Tibial nerve (tissue), 4 donors: ENCODE results near the gene AADACL4. TPM values are rescaled to one million over a fixed set of nuclear protein-coding genes. Genes with fewer than 3 reads are reported as not detected.

Source experiments
- DNase-seq, 2 donors: peaks; one replicate each; pipeline ENCODE4 v3.0.0-alpha.2; 2019; ENCODE audit warnings: low spot score in 2 of 2
- H3K27ac ChIP-seq, 4 donors: fragments of 200-600 bp; sonication (generic) in 3 of 4; one replicate each; pipeline ENCODE4 v1.5.1; 2017 to 2019; ENCODE audit warnings: mild to moderate bottlenecking in 1 of 4
- H3K27me3 ChIP-seq, 2 donors: fragments of 200-600 bp; sonication (generic) in 1 of 2; one replicate each; pipeline versions ENCODE4 v1.5.1 to v1.6.0; 2017 to 2019
- H3K36me3 ChIP-seq, 3 donors: fragments of 200-600 bp; sonication (generic); one replicate each; pipeline ENCODE4 v1.5.1; 2018 to 2019
- H3K4me1 ChIP-seq, 4 donors: fragments of 200-600 bp; sonication (generic) in 3 of 4; one replicate each; pipeline ENCODE4 v1.5.1; 2017 to 2019
- H3K4me3 ChIP-seq, 4 donors: fragments of 200-600 bp; sonication (generic) in 3 of 4; one replicate each; pipeline ENCODE4 v1.5.1; 2017 to 2019; ENCODE audit warnings: mild to moderate bottlenecking in 1 of 4, moderate library complexity in 1 of 4
- H3K9me3 ChIP-seq, 4 donors: fragments of 200-600 bp; sonication (generic) in 3 of 4; one replicate each; pipeline ENCODE4 v1.5.1; 2017 to 2019
- CTCF ChIP-seq, 5 experiments: fragments of 200-600 bp in 3 of 5; fragments of 450-650 bp in 2 of 5; sonication (generic) in 3 of 5; IDR thresholded peaks; one replicate each; pipeline ENCODE4 v1.5.1; 2016 to 2019; ENCODE audit warnings: antibody characterized with exemption in 5 of 5, mild to moderate bottlenecking in 3 of 5, moderate library complexity in 2 of 5
- EP300 ChIP-seq, 2 donors: sonication (generic); formaldehyde crosslinking; IDR thresholded peaks; one replicate each; pipeline ENCODE4 v1.6.1; 2017; ENCODE audit warnings: antibody characterized with exemption in 2 of 2, mild to moderate bottlenecking in 1 of 2
- POLR2A ChIP-seq, 2 donors: fragments of 450-650 bp; IDR thresholded peaks; one replicate each; pipeline ENCODE4 v1.6.1; 2017; ENCODE audit warnings: antibody characterized with exemption in 2 of 2, mild to moderate bottlenecking in 2 of 2, moderate library complexity in 2 of 2
- WGBS, 2 donors: methylation state at CpG; one replicate each; pipeline ENCODE4 v1.1.5; 2018; 5-methylcytosine and 5-hydroxymethylcytosine counted together
- small RNA-seq: library from RNA; depleted of rRNA; stranded (forward); fragments of <200 nt; gene quantifications from one replicate; pipeline ENCODE3, GENCODE V24; 2016
- total RNA-seq, 4 donors: library from RNA; depleted of rRNA; stranded (reverse); fragments of >200 nt; gene quantifications; one replicate each; pipeline ENCODE4 v1.1.0, GENCODE V29; 2016

The AADACL4 gene
- total RNA-seq, 4 donors from 2014 or later: not detected

GRCh38 chr1:12714710-12715475 is 71.0 kb downstream of the AADACL4 start:
- DNase-seq: no peak
- TF ChIP-seq POLR2A (IDR thresholded peaks at IDR 0.05): no peak
- TF ChIP-seq EP300 (IDR thresholded peaks at IDR 0.05): peak in 1 of 2 donors; percentile 10
- TF ChIP-seq CTCF (IDR thresholded peaks at IDR 0.05): no peak
- peaks cover 0 to 4% of the 10 kb centered on the region in 2 donors for H3K27me3 ChIP-seq
- H3K4me1 ChIP-seq: no peaks in the 10 kb centered on the region
- no peak overlapping the region for H3K4me3 ChIP-seq
- H3K9me3 ChIP-seq: no peaks in the 10 kb centered on the region
- WGBS, 2 donors: 74 to 75% methylated on average over 3 of the region's 3 CpGs
- H3K27ac ChIP-seq: no peak overlapping the region
- no peaks in the 10 kb centered on the region for H3K36me3 ChIP-seq

- no peak for TF ChIP-seq EP300 (IDR thresholded peaks at IDR 0.05)
- no peak for TF ChIP-seq CTCF (IDR thresholded peaks at IDR 0.05)
- no peak for TF ChIP-seq POLR2A (IDR thresholded peaks at IDR 0.05)
- 90 to 91% methylated on average over 8 of the region's 8 CpGs for WGBS, 2 donors
- no peak within 1 kb of the TSS for H3K27ac ChIP-seq
- no peak for DNase-seq
- no peaks in the 10 kb centered on the region for H3K4me1 ChIP-seq
- H3K4me3 ChIP-seq: no peak within 1 kb of the TSS
- no peaks in the 10 kb centered on the region for H3K9me3 ChIP-seq
- peaks cover 0 to 4% of the 10 kb centered on the region in 2 donors for H3K27me3 ChIP-seq
- no peaks in the 10 kb centered on the region for H3K36me3 ChIP-seq
Measured at GRCh38 chr1:12715896-12716437, 72.1 kb downstream of the AADACL4 start, which contains the start of gene AADACL3. Gene AADACL3, plus strand, starts transcription at chr1:12716110. Its CDS starts 67 bp downstream, at chr1:12716177.

Small RNA genes lying within 50 kb of the gene (small RNA-seq; reads per million reads assigned to genes)
- not detected for gene AC244670.1

Other genes with a start within 250 kb of the AADACL4 start
- 100 to 1,000 TPM; 180 to 449 (median 358) TPM for gene DHRS3, start 25.9 kb upstream of the AADACL4 start, total RNA-seq
- not detected for gene AADACL3, start 72.0 kb downstream of the AADACL4 start, total RNA-seq
- not detected for gene CFAP107, start 102.1 kb downstream of the AADACL4 start, total RNA-seq
- gene PRAMEF12, start 129.7 kb downstream of the AADACL4 start, total RNA-seq: not detected
- not detected for gene PRAMEF1, start 147.3 kb downstream of the AADACL4 start, total RNA-seq
- gene PRAMEF11, start 187.3 kb downstream of the AADACL4 start, total RNA-seq: not detected
- gene HNRNPCL1, start 204.6 kb downstream of the AADACL4 start, total RNA-seq: not detected
- gene PRAMEF2, start 213.0 kb downstream of the AADACL4 start, total RNA-seq: not detected
- gene PRAMEF4, start 242.1 kb downstream of the AADACL4 start, total RNA-seq: not detected